IMR-90 (cell line): ENCODE results near the gene CLCN5.

Experiments used
- CHD1 ChIP-seq: IDR thresholded peaks from 2 replicates; pipeline ENCODE4 v1.6.1; 2012; ENCODE audit warnings: low read depth, low read length, improper control_type of control experiment
- CTCF ChIP-seq: conservative IDR thresholded peaks from 2 replicates; pipeline ENCODE4 v1.5.1; 2012; ENCODE audit warnings: mild to moderate bottlenecking, low read depth, low read length, improper control_type of control experiment
- ELK1 ChIP-seq: fragments of 150-350 bp; IDR thresholded peaks from 2 replicates; pipeline ENCODE4 v1.6.1; 2016; ENCODE audit warnings: low read depth, mild to moderate bottlenecking, low read length, moderate library complexity, borderline replicate concordance
- MAZ ChIP-seq: IDR thresholded peaks from 2 replicates; pipeline ENCODE4 v1.6.1; 2012; ENCODE audit warnings: low read depth, mild to moderate bottlenecking, low read length, improper control_type of control experiment, moderate library complexity, borderline replicate concordance
- MXI1 ChIP-seq: IDR thresholded peaks from 2 replicates; pipeline ENCODE4 v1.6.1; 2012; ENCODE audit warnings: low read depth, mild to moderate bottlenecking, low read length, moderate library complexity, borderline replicate concordance
- POLR2A ChIP-seq: IDR thresholded peaks from 2 replicates; pipeline ENCODE4 v1.6.1; 2012; ENCODE audit warnings: mild to moderate bottlenecking, low read depth, low read length
- RAD21 ChIP-seq: IDR thresholded peaks from 2 replicates; pipeline ENCODE4 v1.6.1; 2012; ENCODE audit warnings: low read length, improper control_type of control experiment
- RFX5 ChIP-seq: IDR thresholded peaks from 2 replicates; pipeline ENCODE4 v1.8.0; 2012; ENCODE audit warnings: low read depth, mild to moderate bottlenecking, low read length, moderate library complexity
- SMC3 ChIP-seq: fragments of 150-350 bp; IDR thresholded peaks from 2 replicates; pipeline ENCODE4 v1.6.1; 2016; ENCODE audit warnings: low read depth, mild to moderate bottlenecking, antibody characterized with exemption, low read length, moderate library complexity
- USF2 ChIP-seq: fragments of 150-350 bp; IDR thresholded peaks from 2 replicates; pipeline ENCODE4 v1.6.1; 2017; ENCODE audit warnings: mild to moderate bottlenecking, antibody characterized with exemption, low read length, low read depth

- no peak for TF ChIP-seq CTCF
- no peak for TF ChIP-seq RAD21
- TF ChIP-seq USF2 = no peak
- TF ChIP-seq CHD1 = no peak
- TF ChIP-seq RFX5 = no peak
- no peak for TF ChIP-seq ELK1
- TF ChIP-seq MAZ = no peak
- TF ChIP-seq MXI1 = no peak
- no peak for TF ChIP-seq POLR2A
- TF ChIP-seq SMC3 = no peak
Measured at GRCh38 chrX:49991758-49992157, 69.4 kb downstream of the CLCN5 start.
